HG03432 (cell line): ENCODE results near the gene DACH1.

Experiments used
- ATAC-seq: cut with Tn5 transposase; IDR thresholded peaks from one replicate; pipeline ENCODE4 v1.9.1; 2021; ENCODE audit warnings: mild to moderate bottlenecking, moderate library complexity; ENCODE audit not compliant: unreplicated experiment

DACH1 gene

GRCh38 chr13:71632206-71632605 lies 234.8 kb downstream of the DACH1 start:
- no peak for ATAC-seq

- ATAC-seq: no peak
Observed at GRCh38 chr13:71629167-71629566, 237.8 kb downstream of the DACH1 start.

- no peak for ATAC-seq
Observed at GRCh38 chr13:71626421-71627117, 240.4 kb downstream of the DACH1 start.

GRCh38 chr13:71625694-71626093 lies 241.3 kb downstream of the DACH1 start:
- ATAC-seq: no peak

GRCh38 chr13:71624653-71625600 lies 242.1 kb downstream of the DACH1 start:
- ATAC-seq: no peak

- ATAC-seq: no peak
Observed at GRCh38 chr13:71621174-71622124, 245.6 kb downstream of the DACH1 start.

GRCh38 chr13:71619096-71619495 lies 247.9 kb downstream of the DACH1 start:
- no peak for ATAC-seq

- ATAC-seq: no peak
Observed at GRCh38 chr13:71618159-71618558, 248.8 kb downstream of the DACH1 start.

GRCh38 chr13:71617265-71617664 lies 249.7 kb downstream of the DACH1 start:
- no peak for ATAC-seq

- no peak for ATAC-seq
Observed at GRCh38 chr13:71613066-71613745, 253.8 kb downstream of the DACH1 start.

- no peak for ATAC-seq
Observed at GRCh38 chr13:71611292-71611691, 255.7 kb downstream of the DACH1 start.

- ATAC-seq: no peak
Observed at GRCh38 chr13:71610876-71611275, 256.1 kb downstream of the DACH1 start.

GRCh38 chr13:71609271-71609670 lies 257.7 kb downstream of the DACH1 start:
- no peak for ATAC-seq

GRCh38 chr13:71607575-71607974 lies 259.4 kb downstream of the DACH1 start:
- no peak for ATAC-seq

- no peak for ATAC-seq
Observed at GRCh38 chr13:71606818-71607217, 260.2 kb downstream of the DACH1 start.

GRCh38 chr13:71605744-71606143 lies 261.3 kb downstream of the DACH1 start:
- no peak for ATAC-seq

GRCh38 chr13:71603255-71603654 lies 263.7 kb downstream of the DACH1 start:
- no peak for ATAC-seq

GRCh38 chr13:71602344-71602743 lies 264.7 kb downstream of the DACH1 start:
- no peak for ATAC-seq

GRCh38 chr13:71597150-71597549 lies 269.9 kb downstream of the DACH1 start:
- ATAC-seq: no peak

GRCh38 chr13:71596116-71596515 lies 270.9 kb downstream of the DACH1 start:
- no peak for ATAC-seq
